Superior temporal gyrus (tissue), 1 donor: ENCODE measurements around the gene TASP1.
A peak's percentile ranks its signal among the peaks of the same experiment; 100 is the strongest.
"Not testable (repeated sequence)": the region's sequence is repeated elsewhere in the genome, so short reads cannot be mapped to it uniquely, and the experiment has no call there.

ENCODE experiments used
- DNase-seq: peaks from one replicate; pipeline ENCODE4 v3.0.0-alpha.2; 2016; ENCODE audit errors: extremely low spot score

TASP1 gene

DNA sequence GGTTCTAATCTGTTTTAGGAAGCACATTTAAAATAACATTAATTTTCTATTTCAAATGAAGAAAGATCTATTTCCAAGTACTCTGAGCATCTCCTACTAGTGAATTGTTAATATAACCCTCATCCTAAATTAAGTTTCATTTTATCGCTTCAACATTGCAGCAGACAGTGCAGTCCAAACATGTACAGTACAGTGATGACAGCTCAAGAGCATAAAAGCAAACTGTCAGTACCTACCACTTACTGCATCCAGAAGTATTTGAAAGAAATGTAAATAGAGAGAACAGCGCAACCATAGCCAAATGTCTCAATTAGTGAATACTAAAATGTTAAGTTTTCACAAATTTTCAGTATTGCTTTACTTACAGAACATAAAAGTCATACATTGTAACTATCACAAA lies 238.3 kb downstream of the TASP1 start:
- no peak for DNase-seq

DNA sequence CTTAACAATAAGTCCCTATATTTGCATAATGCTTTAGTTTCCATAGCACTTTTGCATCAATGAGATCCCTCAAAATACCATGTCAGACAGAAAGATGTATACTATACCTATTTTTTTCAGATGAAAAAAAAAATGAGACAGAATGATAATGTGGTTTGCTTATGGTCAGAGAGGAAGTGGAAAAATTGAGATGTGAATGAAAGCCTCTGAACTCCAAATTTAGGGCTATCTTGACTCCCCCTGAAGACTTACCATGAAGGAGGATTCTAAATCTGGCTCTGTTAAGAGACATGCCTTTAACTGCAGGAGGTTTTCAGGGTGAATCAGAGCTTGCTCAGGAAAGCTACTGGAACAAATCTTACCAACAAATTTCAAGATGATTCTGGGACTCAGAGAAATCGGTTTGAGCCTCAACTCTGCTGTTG lies 241.4 kb downstream of the TASP1 start:
- peak; percentile 16 for DNase-seq

DNA sequence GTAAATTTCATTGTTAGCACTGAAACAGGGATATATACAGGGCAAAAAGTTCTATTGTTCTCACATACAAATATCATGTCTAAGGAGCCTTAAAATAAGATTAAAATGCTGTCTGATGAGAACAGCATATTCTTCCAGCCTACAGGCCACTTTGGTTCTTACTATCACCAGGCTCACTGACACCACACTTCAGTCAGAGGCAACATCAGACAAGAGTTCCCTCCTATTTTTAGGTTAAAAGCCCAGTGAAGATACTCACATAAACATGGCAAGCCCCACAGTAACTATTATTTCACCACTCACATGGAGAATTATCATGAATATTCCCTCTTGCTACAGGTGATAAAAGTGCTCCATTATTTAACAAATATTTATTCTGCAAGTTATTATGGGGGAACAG lies 241.9 kb downstream of the TASP1 start:
- no peak for DNase-seq

DNA sequence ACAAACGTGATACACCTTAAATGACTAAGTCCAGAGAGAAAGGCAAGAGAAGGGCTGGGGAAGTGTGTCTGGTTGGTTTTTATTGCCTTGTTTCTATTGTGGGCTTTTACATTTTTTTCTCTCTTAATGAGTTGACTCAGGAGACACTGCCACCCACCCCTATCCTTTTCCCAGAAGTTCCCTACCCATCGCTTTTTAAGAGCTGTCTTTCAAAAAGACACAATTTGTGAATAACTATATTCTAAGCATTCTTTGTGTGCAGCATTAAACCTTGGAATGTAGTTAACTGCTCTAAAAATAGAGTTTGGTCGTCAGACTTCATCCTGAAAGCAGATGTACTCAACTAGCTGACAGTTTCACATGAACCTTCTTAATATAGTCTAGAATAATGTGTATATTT lies 242.7 kb downstream of the TASP1 start:
- DNase-seq = no peak

DNA sequence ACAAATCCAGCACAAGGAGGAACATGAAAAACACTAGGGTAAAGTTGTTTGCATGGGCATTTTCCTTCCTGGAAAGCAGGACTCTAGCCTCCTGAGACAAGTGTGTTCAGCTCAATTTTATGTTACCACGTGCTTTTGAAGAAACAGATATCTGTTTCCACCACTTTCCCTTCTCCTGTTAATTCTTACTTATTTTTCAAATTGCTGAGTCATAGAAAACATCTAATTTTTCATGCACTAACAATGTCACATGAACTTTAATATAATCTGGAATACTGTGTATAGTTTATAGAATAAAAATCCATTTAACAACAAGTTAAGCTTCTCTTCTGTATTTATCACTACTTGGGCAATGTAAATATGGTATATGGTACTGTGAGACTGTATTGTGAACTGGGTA lies 243.5 kb downstream of the TASP1 start:
- no peak for DNase-seq

DNA sequence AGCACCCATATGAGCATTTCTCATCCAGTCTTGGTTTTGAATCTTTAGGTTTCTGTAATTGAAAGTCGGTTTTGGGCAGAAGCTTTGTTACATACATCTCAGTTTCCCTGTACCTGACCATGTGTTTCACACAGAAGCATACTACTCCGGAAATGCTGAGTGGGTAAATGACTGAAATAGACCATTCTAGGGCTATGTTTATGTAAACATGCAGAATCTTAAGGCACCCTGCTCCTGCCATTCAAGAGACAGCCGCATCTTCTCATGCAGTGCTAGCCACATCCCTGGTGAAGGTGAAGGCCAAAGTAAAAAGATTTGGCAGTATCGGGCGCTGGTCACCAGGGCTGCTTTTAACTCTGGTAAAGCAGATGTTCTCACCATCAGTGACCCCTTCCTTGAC lies 246.3 kb downstream of the TASP1 start:
- no peak for DNase-seq

DNA sequence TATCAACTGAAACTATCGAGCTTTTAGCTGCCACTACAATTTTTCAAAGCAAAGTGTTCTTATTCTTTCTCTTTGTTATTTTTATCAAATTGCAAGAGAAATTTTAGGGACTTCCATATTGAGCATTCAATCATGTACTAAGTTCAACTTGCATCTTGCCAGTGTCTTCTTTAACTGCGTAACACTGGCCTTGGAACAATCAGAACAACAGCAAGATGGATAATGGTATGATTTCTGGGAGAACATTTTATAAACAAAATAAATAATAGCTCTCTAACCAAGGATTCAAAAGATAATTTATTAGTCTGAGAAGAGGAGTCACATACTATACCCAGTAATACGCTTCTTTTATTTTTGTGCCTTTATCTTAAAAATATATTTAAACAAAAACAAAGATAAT lies 249.6 kb downstream of the TASP1 start:
- no peak for DNase-seq

DNA sequence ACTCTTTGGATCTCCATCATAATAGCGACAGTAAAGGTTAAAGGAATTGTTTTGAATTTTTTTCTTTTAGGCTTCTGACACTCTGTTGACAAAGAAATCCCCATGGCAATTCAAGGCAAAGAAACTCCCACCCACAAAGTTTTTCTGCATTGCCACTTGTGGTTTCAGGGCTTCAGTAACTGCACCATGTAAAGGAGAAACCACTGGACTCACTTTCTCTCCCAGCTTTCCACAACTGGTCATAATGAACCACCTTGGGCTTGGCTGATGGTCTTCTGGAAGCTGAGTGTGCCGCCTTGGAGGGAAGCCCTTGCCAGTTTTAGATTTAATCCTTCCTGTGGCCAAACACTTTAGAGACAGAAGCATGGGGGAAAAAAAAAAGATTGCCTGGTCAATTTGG lies 254.6 kb downstream of the TASP1 start:
- DNase-seq = no peak

DNA sequence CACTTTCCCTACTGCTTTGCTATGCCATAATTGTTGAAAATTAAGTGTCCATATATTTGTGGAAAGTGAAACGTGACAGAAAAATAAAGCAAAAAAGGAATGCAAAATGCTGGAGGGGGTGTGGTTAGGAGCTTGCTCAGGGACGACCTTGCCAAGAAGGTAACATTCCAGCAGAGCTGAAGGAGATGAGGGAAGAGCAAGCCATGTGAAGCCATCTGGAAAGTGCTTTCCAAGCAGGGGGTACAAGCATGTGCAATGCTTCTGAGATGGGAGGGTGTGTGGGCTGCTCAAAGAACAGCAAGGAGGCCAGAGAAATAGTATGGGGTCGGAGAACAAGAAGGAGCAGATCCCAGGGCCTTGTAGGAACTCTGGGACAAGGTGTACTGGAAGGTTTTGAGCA lies 255.9 kb downstream of the TASP1 start:
- no peak for DNase-seq

DNA sequence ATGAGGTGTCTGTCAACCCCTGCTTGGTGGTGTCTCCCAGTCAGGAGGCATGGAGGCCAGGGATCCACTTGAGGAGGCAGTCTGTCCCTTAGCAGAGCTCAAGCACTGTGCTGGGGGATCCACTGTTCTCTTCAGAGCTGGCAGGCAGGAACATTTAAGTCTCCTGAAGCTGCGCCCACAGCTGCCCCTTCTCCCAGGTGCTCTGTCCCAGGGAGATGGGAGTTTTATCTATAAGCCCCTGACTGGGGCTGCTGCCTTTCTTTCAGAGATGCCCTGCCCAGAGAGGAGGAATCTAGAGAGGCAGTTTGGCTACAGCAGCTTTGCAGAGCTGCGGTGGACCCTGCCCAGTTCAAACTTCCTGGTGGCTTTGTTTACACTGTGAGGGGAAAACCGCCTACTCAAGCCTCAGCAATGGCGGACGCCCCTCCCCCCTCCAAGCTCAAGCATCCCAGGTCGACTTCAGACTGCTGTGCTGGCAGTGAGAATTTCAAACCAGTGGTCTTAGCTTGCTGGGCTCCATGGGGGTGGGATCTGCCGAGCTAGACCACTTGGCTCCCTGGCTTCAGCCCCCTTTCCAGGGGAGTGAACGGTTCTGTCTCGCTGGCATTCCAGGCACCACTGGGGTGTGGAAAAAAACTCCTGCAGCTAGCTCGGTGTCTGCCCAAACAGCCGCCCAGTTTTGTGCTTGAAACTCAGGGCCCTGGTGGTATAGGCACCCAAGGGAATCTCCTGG lies 258.1 kb downstream of the TASP1 start:
- DNase-seq = not testable (repeated sequence)

DNA sequence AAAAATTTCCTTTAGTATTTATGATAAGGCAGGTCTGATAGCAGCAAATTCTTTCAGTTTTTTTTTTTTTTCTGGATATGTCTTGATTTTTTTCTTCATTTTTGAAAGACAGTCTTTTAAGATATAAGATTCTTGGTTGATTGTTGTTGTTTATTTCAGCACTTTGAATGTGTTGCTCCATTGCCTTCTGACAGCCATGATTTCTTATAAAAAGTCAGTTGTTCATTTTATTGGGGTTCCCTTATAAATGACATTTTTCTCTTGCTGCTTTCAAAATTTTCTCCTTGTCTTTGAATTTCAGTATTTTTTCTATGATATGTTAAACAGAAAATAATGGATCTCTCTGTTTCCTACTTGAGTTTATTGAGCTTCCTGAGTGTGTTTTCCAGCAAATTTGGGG lies 265.3 kb downstream of the TASP1 start:
- DNase-seq = no peak

DNA sequence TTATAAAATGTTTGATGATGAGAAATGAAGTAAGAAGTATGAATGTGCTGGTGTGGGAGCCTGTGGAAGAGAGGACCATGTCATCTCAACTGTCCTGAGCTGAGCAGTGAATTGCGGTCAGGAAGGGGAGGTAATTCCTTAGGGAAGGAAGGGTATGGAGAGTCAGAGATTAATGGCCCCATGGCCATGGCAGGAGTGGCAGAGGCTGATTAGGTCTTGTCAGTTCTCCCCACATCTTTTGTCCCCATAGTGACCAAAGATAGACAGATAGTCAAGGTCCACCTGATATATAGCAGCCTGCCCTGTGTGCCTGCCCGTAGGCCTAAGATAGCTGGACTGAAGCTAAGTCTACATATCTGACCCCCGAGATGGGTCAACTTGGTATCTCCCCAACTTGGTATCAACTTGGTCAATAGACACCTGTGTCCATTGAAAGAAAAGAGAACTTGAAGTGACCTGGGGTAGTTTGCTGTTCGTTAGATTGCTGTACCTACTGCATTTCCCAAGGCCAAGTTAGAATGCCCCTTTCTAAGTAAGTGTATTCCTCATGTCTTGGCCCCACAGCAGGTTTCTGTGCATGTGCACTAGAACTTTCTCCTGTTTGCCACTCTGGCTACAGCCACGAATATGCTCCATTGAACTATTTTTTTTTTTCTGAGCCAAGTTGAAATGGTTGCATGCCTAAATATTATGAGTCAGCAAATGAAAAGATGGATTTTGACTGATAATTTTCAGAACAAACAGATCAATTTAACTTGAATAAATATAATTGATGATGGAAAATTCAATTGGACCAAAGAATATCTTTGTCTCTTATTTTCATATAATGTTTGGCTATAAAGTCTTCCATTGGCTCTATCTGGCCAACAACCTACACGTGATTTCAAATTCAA lies 274.2 kb downstream of the TASP1 start:
- no peak for DNase-seq

DNA sequence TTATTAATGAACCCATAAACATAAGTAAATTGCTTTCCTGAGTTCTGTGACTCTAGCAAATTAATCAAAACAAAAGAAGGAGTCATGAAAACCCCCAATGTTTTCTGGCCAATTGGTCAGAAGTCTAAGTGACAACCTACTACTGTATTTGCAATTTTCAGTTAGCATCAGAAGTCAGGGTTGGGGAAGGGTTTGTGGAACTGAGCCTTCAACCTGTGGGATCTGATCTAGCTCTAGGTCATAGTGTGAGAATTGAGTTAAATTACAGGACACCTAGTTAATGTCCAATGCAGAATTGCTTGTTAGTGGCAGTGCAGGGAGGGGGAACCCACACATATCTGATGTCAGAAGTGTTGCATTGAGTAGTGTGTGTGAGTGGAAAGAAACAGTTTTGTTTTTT lies 275.3 kb downstream of the TASP1 start:
- no peak for DNase-seq

DNA sequence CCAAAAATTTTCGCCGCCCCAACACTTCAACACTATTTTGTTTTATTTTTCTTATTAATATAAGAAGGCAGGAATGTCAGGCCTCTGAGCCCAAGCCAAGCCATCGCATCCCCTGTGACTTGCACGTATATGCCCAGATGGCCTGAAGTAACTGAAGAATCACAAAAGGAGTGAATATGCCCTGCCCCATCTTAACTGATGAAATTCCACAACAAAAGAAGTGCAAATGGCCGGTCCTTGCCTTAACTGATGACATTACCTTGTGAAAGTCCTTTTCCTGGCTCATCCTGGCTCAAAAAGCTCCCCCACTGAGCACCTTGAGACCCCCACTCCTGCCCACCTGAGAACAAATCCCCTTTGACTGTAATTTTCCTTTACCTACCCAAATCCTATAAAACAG lies 276.6 kb downstream of the TASP1 start:
- not testable (repeated sequence) for DNase-seq

DNA sequence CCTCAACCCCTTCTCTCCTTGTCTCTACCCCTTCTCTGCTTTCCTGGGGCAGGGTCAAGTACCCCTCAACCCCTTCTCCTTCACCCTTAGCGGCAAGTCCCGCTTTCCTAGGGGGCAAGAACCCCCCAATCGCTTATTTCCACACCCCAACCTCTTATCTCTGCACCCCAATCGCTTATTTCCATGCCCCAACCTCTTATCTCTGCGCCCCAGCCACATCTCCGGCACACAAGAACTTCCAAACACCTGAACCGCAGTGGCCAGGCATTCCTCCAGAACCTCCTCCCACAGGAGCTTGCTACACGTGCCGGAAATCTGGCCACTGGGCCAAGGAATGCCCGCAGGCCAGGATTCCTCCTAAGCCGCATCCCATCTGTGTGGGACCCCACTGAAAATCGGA lies 279.8 kb downstream of the TASP1 start:
- DNase-seq = not testable (repeated sequence)

DNA sequence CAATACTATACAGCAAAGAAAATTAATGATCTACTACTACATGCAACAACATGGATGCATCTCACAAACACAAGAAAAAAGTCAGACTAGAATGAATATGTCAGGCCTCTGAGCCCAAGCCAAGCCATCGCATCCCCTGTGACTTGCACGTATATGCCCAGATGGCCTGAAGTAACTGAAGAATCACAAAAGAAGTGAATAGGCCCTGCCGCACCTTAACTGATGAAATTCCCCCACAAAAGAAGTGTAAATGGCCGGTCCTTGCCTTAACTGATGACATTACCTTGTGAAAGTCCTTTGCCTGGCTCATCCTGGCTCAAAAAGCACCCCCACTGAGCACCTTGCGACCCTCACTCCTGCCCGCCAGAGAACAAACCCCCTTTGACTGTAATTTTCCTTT lies 280.9 kb downstream of the TASP1 start:
- DNase-seq = not testable (repeated sequence)

DNA sequence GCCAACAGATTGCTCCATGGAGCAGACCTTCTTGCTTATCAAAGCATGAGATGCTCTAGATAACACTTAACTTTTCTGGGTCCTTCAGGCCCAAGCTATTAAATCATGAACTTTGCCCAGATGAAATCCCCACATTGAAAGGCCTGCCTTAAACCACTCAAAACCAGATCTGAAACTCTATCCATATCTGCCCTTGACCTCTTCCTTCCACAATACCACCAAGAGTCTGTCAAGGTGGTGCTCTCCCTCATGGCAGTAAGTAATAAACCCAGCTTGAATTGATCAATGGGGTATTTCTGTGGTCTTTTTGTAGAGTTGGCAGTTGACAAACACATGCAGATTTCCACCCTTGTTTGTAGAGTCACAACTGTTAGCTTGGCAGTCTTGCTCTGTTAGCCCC lies 282.1 kb downstream of the TASP1 start:
- DNase-seq = no peak

DNA sequence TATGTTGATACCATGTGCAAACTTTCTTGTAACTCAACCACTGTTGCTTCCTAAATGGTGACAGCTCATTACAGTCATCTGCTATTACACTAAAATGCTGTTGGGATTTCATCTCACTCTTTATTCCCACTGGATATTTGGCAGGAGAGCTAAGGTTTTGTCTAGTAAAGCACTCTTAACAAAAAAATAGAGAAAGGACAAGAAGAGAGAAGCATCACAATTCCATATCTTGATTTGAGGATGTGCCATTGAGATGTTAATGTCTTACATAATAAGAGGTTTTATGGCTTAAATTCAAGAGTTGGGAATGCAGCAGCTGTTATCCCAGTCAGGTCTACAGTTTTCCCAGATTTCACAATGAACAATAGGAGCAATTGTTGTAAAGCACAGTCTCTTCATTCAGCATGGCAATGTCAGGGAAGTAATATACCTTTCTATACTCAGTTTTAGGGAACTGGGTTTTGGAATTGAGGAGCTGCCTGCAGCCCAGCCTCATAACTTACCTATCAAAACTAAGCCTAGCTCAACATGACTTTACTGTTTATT lies 282.7 kb downstream of the TASP1 start:
- DNase-seq = no peak

DNA sequence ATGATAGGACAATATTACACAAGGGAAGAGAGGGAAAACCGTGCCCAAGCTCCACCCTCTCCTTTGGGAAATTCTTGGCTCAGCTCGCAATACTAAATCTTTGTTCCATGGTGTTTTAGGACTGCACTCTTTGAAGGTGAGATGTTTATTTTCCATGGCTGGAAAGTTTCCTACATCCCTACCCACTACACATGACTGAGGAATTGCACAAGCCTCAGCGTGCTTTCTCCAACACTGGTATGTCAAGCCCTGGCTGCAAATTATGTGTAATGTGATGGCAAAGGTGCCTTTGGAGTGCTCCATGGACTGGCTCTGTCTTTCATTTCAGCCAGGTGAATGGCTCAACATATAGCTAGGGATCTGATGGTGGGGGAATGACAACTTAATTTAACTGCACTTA lies 283.3 kb downstream of the TASP1 start:
- DNase-seq = no peak

DNA sequence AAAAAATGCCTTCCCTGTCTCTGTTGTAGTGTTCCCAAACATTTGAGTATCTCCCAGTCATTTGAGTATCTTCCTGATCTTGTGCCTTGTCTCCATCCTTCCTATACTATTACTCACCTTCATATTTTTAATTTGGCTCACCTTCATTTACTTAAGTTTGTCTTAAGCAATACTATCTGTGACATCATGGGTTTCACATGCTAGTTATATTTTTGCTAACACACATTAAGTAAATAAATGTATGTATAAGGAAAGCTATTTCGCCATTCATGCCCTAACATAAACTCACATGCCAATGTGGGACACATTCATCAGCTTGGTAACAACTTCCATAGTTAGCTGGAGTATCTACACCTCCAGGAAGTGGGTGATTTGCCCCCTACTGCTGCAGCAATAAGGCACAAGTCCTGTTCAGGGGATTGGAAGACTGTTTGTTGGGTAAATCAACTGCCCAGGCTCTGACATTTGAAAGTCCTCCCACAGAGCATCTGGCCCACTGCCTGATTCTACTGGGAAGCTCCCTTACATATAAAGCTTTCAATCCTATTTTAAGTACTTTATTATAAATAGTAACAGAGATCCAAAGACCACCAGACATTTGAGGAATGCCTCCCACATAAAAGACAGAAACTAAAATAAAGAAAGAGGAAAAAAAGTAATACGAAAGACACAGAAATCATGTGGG lies 285.3 kb downstream of the TASP1 start:
- no peak for DNase-seq

DNA sequence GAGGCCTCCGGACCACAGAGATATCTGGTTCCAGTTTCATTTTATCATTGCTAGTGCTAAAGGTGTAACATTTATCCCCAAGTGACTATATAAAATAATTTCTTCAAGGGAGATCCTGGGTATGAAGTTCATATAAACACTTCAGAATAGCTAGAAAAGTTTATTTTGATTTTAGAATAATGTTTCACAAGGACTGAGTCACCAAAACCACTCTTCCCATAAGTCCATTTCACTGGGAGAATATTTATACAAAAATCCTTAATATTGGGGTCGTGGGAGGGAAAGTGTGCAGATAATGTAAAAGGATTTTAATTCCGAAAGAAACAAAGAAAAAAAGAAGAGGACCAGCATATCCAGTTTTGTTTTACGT lies 289.5 kb downstream of the TASP1 start:
- DNase-seq = no peak
